Smooth muscle cell (in vitro differentiated cells): Measurements from ENCODE around the gene GTF2B. TPM values are rescaled to one million over a fixed set of nuclear protein-coding genes. Genes with fewer than 3 reads are reported as not detected.

Experiments
- DNase-seq: peaks from one replicate; lab custom pipeline; 2025; ENCODE audit not compliant: unreplicated experiment; lab: John Stamatoyannopoulos, UW
- H2AFZ ChIP-seq: fragments of 200-600 bp; sonication (generic); 2 replicates; pipeline ENCODE4 v1.6.0; 2016; ENCODE audit warnings: antibody characterized with exemption, low read depth, mild to moderate bottlenecking
- H3F3A ChIP-seq: fragments of 200-600 bp; sonication (generic); 2 replicates; pipeline ENCODE4 v1.6.0; 2017; ENCODE audit warnings: antibody characterized with exemption, low read depth
- H3K27ac ChIP-seq: fragments of 200-600 bp; sonication (generic); 2 replicates; pipeline ENCODE4 v1.5.1; 2016; ENCODE audit warnings: low read depth, mild to moderate bottlenecking
- H3K27me3 ChIP-seq: fragments of 200-600 bp; sonication (generic); 2 replicates; pipeline ENCODE4 v1.6.1; 2016; ENCODE audit warnings: low read depth, mild to moderate bottlenecking
- H3K36me3 ChIP-seq: fragments of 200-600 bp; sonication (generic); 2 replicates; pipeline ENCODE4 v1.5.1; 2016; ENCODE audit warnings: low read depth
- H3K4me1 ChIP-seq: fragments of 200-600 bp; sonication (generic); 2 replicates; pipeline ENCODE4 v1.5.1; 2016; ENCODE audit warnings: low read depth
- H3K4me2 ChIP-seq: fragments of 200-600 bp; sonication (generic); 2 replicates; pipeline ENCODE4 v1.6.0; 2016; ENCODE audit warnings: mild to moderate bottlenecking
- H3K4me3 ChIP-seq: fragments of 200-600 bp; sonication (generic); 2 replicates; pipeline ENCODE4 v1.5.1; 2016; ENCODE audit warnings: mild to moderate bottlenecking
- H3K79me2 ChIP-seq: fragments of 200-600 bp; sonication (generic); 2 replicates; pipeline ENCODE4 v1.6.0; 2016; ENCODE audit warnings: low read depth, mild to moderate bottlenecking
- H3K9ac ChIP-seq: fragments of 200-600 bp; sonication (generic); 2 replicates; pipeline ENCODE4 v1.6.0; 2016; ENCODE audit warnings: low read depth
- H3K9me3 ChIP-seq: fragments of 200-600 bp; sonication (generic); replicated peaks from 2 replicates; pipeline ENCODE4 v1.5.1; 2016; ENCODE audit warnings: low read depth
- H4K20me1 ChIP-seq: fragments of 200-600 bp; sonication (generic); 2 replicates; pipeline ENCODE4 v1.6.0; 2016; ENCODE audit warnings: low read depth
- CTCF ChIP-seq: fragments of 200-600 bp; sonication (generic); IDR thresholded peaks from 2 replicates; pipeline ENCODE4 v1.5.1; 2017; ENCODE audit warnings: borderline replicate concordance, mild to moderate bottlenecking, antibody characterized with exemption; ENCODE audit not compliant: insufficient read depth, poor library complexity, severe bottlenecking
- WGBS: methylation state at CpG from one replicate; pipeline ENCODE4 v1.1.7; 2016; ENCODE audit warnings: low lambda C conversion rate; 5-methylcytosine and 5-hydroxymethylcytosine counted together
- polyA plus RNA-seq: library from polyadenylated mRNA; unstranded; fragments of >200 nt; fragmentation: Nextera tagmentation; extraction: Ambion mirVana; gene quantifications from 2 replicates; pipeline ENCODE4 v1.2.1, GENCODE V29; 2016
- total RNA-seq: library from RNA; depleted of rRNA; stranded (reverse); fragments of >200 nt; gene quantifications from 2 replicates; pipeline ENCODE4 v1.2.3, GENCODE V29; 2014

GTF2B gene
- total and polyA plus RNA-seq, 2 experiments from 2014 or later: 51.0 to 75.2 TPM

- Histone ChIP-seq H3K4me3 (no peak overlapping the region), H3K36me3 (no peaks in the 10 kb centered on the region), H3K27me3 (no peaks in the 10 kb centered on the region), H4K20me1 (no peaks in the 10 kb centered on the region), H2AFZ (no peak overlapping the region), H3K9ac (no peak overlapping the region), H3F3A (no peaks in the 10 kb centered on the region), H3K4me2 (no peak overlapping the region), H3K9me3 (no peaks in the 10 kb centered on the region), H3K27ac (no peak overlapping the region), H3K4me1 (no peaks in the 10 kb centered on the region), H3K79me2 (no peaks in the 10 kb centered on the region)
- WGBS: 95% methylated on average over 9 of the region's 9 CpGs
- no peak for DNase-seq
- no peak for TF ChIP-seq CTCF
Measured at GRCh38 chr1:88911161-88911560, 19.8 kb upstream of the GTF2B start.

GRCh38 chr1:88910401-88910800 lies 19.0 kb upstream of the GTF2B start:
- H3K4me2 ChIP-seq: no peak overlapping the region
- no peak overlapping the region for H3K9ac ChIP-seq
- no peak overlapping the region for H2AFZ ChIP-seq
- H3K79me2 ChIP-seq: no peaks in the 10 kb centered on the region
- no peaks in the 10 kb centered on the region for H3K9me3 ChIP-seq
- H3K27ac ChIP-seq: no peak overlapping the region
- H3K4me1 ChIP-seq: no peaks in the 10 kb centered on the region
- WGBS: 79% methylated on average over 1 of the region's 1 CpG
- H3K4me3 ChIP-seq: no peak overlapping the region
- no peaks in the 10 kb centered on the region for H3F3A ChIP-seq
- DNase-seq: no peak
- H4K20me1 ChIP-seq: no peaks in the 10 kb centered on the region
- no peaks in the 10 kb centered on the region for H3K36me3 ChIP-seq
- no peak for TF ChIP-seq CTCF
- H3K27me3 ChIP-seq: no peaks in the 10 kb centered on the region

- H3K9me3 ChIP-seq: no peaks in the 10 kb centered on the region
- no peak overlapping the region for H3K9ac ChIP-seq
- H3F3A ChIP-seq: no peaks in the 10 kb centered on the region
- no peaks in the 10 kb centered on the region for H3K36me3 ChIP-seq
- no peak for DNase-seq
- H4K20me1 ChIP-seq: no peaks in the 10 kb centered on the region
- TF ChIP-seq CTCF: no peak
- H2AFZ ChIP-seq: no peak overlapping the region
- no peak overlapping the region for H3K4me3 ChIP-seq
- H3K27me3 ChIP-seq: no peaks in the 10 kb centered on the region
- 86% methylated on average over 4 of the region's 4 CpGs for WGBS
- H3K4me2 ChIP-seq: no peak overlapping the region
- H3K79me2 ChIP-seq: no peaks in the 10 kb centered on the region
- H3K4me1 ChIP-seq: no peaks in the 10 kb centered on the region
- no peak overlapping the region for H3K27ac ChIP-seq
Measured at GRCh38 chr1:88900883-88901282, 9.5 kb upstream of the GTF2B start.

GRCh38 chr1:88897070-88897730 lies 5.8 kb upstream of the GTF2B start:
- Histone ChIP-seq H3K4me1 (no peaks in the 10 kb centered on the region), H3K9me3 (no peaks in the 10 kb centered on the region), H4K20me1 (no peaks in the 10 kb centered on the region), H3K9ac (no peak overlapping the region), H3K27me3 (no peaks in the 10 kb centered on the region), H2AFZ (no peak overlapping the region), H3K27ac (no peak overlapping the region), H3K79me2 (no peaks in the 10 kb centered on the region), H3F3A (no peaks in the 10 kb centered on the region), H3K36me3 (no peaks in the 10 kb centered on the region), H3K4me2 (no peak overlapping the region), H3K4me3 (no peak overlapping the region)
- DNase-seq: no peak
- TF ChIP-seq CTCF: no peak
- 90% methylated on average over 4 of the region's 4 CpGs for WGBS
